ENCODE results near the gene C17orf113.

The C17orf113 gene

DNA sequence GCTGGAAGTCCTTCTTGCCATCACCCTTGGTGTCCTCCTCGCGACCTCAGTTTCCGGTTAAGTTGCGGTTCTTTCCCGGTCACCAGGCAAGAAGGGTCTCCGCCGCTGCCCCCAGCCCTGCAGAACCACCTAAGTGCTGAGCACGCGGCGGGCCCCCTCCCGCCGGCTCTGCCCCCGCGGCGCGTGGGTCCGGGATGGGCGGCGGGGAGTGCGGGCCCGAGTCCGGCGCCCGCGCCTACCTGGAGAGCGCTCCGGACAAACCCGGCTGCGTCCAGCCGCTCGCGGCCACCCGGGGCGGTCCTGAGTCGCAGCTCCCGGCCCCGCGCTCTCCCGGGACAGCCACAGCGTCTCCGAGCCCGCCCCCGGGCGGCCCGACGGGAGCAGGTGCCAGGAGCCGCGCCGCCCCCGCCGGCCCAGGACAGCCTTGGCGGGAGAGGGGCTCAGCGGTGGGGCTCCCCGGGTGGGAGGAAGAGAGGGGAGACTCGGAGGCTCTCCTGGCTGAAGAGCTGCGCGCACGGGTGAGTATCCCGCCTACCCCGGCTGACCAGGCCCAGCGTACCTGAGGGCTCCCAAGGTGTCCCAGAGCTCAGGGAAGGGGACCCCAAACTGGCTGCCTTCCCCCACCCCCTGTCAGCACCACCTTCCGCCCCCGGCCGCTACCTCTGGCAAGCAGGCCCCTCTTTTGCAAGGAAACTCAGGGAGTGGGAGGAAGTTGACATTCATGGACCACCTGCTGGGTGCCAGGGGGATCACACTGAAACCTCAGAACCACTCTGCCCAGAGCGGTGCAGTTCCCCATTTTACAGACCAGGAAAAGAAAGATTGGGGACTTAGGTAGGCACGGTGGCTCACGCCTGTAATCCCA is 22.2 kb upstream of the C17orf113 start:
- no peak for DNase-seq

DNA sequence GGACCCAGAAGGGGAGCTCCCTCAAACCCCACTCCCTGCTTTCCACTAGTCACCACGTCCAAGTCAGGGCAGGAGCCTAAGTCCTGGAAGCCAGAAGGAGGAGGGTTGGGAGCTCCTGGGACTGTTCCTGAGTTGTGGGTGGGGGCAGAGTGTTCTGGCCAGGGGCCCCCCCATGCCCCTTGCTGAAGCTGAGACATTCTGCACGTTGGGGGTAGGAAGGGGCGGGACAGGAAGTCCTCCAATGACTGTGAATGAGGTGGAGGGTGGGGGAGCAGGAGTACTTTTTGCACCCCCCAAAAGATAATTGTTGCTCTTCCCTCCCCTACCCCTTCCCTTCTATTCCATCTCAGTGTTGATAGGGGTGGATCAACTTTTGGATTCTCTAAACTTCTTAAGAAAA is 21.4 kb upstream of the C17orf113 start:
- DNase-seq: no peak

DNA sequence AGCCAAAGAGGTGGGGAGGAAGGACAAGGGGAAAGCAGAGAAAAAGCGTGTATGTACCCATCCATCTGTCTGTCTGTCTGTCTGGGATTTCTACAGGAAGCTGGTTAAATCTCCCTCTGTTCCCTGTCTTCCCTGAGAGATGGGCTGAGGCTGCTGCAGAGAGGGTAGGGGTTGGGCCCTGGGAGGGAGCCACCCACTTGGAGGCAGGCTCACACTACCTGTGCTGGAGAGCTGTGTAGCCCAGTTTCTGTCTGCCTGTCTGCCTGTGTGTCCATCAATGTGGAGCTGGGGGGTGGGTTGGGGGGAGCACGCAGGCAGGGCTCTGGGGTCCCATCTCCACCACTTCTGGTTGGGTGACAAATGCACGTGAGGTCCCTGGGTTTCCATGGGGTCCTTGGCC is 18.6 kb upstream of the C17orf113 start:
- no peak for DNase-seq

DNA sequence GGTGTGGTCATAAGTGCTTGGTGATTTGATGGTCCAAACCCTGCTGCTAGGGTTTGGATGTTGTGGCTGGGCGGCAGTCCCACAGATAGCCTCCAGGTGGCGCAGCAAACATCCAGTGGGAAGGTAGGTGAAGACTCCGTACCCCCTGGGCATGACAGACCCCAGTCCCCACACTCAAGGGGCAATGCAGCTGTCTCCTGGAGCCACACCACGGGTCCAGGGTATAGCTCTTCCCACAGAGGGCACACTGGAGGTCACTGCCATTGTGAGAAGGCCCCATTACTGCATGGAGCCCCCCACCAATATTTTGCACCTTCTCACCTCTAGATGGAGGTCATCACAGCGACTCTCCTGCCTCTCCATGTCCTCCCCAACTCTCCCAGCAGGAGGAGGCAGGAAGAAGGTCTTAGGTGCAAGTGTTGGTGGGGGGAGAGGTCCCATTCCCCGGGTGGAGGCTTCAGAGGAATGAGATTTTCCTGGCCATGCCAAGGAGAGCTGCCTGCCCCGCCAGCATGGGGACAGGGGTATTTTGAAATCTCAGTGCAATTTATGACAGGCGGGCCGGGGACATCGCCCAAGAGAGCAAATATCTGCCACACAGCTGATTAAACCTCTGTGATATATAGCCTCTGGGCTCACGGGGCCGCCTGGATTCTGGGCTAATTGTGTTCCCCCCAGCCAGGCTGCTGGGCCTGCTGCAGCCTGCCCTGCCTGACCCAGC is 17.1 kb upstream of the C17orf113 start:
- peak; percentile 84 to 87 for DNase-seq

DNA sequence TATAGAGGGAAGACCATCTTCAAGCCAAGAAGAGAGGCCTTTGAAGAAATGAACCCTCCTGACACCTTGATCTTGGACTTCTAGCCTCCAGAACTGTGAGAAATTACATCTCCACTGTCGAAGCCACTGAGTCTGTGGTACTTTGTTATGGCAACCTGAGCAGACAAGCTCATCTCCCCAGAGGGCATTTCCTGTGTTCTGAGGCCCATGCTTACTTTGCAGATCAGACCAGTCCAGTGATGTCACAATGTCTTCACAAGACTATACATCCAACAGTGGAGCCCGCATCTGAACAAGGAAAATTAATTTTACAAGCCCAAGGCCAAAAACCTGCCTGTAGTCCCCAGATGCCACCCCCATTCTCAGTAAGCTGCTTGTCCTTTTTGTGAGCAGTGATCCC is 14.8 kb upstream of the C17orf113 start:
- no peak for DNase-seq

DNA sequence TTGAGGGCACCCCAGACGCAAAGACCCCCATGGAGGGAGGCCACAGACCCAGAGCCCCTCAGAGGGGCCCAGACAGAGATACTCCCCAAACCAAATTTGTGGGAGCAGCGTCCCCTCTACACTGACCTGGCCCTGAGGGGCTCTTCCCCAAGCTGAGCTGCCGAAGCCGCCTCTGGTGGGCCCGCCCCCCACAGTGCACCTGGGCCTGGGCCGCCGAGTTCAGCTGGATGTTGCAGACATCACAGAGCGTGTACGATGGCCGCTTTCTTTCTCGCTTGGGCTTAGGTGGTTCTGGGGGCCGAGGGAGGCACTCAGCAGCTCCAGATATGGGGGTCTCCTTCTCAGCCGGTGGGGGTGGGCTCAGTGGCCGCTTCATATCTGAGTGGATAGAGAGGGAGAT is 12.3 kb upstream of the C17orf113 start:
- no peak for DNase-seq

DNA sequence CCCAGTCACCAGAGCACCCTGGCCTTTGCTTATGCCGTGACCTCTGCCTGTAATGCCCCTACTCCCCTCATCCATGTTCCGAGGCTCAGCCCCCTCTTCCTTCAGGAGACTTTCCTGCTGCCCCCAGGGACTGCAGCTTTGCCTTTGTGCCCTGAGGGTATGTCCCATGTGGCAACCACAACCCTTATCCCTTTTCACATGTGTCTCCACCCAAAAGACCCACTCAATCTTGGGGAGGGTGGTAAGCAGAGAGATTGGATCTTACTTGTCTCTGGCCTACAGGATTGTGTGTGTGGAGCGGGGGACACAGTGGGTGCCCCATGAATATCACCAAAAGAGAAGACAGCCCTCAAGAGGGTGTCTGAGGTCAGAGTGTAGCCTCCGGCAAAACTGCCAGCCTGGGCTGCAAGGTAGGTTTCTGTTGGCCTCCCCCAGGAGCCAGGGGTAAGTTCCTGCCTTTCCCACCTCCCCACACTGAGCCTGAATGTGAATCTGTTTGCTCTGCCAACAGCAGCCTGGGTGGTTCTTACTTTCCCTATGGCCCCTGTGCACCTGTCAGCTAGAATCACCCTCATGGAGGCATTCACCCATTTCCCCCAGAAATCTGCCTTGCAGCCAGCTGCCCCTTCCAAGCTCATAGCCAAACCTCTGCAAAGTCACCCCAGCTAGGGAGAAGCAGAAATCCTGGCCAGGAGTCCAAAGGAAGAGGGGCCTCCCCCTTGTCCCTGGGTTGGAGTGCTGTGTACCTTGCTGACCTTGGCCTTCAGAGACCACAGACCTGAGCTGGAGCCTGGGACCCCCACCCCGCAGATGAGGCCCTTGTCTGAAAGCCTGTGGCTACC is 11.5 kb upstream of the C17orf113 start:
- DNase-seq: no peak

DNA sequence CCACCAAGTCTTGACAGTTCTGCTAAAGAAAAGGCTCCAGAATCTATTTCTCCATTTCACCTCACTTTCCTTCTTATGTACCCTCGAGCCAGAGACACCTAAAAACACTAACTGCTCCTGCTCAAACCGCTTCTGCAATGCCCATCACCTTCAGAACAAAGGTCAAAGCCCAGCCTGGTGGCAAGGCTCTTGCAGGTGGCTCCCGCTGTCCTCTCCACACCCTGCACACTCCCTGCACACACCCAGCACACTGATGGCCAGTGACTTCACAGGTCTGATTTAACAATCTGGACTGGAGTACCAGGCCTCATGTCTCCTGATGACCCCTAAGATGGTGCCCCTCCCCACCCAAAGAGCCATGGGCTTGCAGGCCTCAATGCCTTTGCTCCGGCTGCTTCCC is 9.8 kb upstream of the C17orf113 start:
- DNase-seq: no peak

DNA sequence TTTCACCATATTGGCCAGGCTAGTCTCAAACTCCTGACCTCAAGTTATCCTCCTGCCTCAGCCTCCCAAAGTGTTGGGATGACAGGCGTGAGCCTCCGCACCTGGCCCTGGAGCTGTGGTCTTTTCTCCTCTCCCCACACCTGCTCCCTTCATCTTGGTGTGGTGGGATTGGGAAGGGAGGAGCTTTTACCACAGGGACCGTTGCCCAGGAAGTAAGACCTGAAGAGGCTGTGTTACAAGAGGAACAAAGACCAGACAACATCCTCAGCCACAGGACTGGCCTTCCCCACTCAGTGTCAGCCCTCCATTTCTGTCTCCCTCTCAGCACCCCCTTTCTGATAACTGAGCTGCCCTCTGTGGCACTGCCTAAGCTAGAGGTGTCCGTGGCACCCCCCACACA is 9.4 kb upstream of the C17orf113 start:
- no peak for DNase-seq

DNA sequence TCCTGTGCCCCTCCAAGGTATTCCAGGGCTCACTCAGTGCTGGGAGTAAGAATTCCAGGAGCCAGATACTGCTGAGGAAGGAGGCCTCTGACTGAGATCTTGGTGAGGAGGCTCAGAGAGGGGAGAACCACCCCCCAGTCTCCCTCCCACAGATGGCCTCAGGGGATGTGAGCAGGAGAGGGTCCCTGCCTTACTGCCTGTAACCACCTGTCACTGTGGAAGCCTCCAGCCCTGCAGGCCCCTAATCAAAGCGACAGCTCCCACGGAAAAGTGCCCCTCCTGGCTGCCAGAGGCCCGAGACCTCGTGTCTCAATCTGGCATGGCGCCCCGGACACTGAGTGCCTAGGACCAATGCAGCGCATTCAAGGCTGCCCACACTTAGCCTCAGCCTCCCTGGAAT is 7.7 kb upstream of the C17orf113 start:
- DNase-seq: no peak

DNA sequence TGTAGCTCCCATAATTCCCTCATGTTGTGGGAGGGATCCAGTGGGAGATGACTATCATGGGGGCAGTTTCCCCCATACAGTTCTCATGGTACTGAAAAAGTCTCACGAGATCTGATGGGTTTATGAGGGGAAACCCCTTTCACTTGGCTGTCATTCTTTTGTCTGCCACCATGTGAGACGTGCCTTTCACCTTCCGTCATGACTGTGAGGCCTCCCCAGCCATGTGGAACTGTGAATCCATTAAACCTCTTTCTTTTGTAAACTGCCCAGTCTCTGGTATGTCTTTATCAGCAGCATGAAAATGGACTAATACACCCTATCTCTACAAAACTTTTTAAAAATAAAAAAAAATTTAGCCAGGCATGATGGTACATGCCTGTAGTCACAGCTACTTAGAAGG is 6.2 kb upstream of the C17orf113 start:
- no peak for DNase-seq

DNA sequence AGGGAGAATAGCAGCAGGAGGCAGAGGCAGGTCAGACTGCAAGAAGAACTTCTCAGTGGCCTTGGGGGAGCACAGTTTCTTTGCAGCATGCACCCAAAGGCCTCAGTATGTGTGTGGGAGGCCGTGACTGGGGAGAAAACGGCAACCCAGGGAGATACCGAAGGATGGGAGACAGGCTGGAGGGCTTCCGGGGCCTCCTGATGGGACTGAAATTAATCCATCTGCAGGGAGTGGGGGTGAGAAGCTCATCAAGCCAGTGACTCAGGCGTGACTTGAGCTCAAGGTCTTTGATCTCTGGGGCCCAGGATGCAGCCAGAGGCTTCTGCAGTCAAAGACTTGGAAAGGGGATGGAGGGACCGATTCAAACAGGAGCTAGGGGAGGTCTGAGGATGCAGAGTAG is 5.1 kb upstream of the C17orf113 start:
- no peak for DNase-seq

DNA sequence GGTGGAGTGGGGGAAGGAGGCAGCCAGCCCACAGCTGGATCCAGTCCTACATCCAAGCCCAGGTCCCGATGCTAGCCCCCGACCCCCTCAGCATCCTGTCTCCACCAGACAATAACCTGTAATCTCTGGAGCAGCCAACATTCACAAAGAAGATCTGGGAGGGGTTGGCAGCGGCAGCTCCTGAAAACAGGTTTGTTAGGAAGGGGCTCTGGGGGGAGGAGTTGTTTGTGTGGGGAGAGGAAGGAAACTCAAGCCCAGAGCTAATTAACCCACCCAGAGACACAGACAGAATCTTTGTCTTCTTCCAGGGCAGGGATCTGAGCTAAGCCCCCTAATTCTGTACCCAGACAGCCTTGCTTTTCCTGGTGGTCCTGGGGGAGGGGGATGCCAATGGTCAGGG is 4.6 kb upstream of the C17orf113 start:
- DNase-seq: no peak

DNA sequence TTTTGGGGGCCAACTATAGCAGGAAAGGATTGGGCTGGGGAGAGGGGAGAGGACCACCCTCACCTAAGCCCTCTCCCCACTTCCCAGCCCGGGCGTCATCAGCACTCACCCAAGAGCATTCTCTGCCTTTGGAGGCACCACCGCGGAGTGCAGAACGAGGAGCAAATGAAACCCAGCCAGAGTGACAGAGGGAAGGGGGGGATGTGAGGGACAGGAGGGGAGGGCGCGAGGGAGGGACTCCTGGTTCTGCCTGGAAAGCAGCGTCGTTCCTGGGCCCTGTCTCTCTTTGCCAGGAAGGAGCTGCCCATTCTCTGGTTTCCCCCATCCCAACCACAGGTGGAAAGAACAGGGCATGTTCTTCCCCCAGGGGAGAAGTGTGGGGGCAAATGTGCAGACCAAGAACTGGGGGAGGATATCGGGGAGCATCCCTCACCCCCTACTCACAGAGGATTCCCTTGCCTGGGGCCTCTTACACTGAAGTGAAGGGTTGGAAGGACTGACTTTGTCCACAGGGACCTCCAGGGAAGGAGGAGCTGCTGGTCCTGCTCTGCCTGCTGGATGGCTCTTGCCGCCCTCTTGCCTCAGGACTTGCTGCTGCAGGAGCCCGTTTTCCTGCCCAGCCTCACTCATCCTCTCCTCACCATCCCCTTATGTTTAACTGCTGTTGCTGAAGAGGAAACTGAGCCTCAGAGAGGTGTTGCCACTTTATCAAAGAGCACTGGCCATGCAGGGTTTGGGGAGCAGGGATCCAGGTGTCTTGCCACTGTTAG is 3.5 kb upstream of the C17orf113 start:
- DNase-seq: no peak

DNA sequence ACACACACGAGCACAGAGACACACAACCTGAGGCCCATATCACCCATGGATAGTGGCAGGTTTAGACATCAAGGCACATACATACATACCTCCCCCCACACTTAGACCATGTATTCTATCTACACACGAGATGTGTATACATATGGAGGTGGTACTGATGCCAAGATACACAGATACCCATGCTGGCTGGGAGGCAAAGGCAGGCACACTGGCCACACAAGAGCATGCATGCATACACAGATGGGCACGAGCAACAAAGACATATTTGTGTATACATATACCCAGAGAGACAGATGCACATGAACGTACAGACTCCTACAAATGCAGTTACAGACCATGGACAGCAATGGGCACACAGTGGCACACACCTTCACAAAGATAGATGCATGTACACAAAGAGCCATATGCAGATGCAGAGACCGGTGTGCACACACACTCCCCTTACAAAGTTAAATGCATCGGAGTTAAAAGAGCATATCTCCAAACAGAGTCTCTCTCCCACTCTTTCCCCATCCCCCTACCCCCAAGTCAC is 2.0 kb upstream of the C17orf113 start:
- no peak for DNase-seq

DNA sequence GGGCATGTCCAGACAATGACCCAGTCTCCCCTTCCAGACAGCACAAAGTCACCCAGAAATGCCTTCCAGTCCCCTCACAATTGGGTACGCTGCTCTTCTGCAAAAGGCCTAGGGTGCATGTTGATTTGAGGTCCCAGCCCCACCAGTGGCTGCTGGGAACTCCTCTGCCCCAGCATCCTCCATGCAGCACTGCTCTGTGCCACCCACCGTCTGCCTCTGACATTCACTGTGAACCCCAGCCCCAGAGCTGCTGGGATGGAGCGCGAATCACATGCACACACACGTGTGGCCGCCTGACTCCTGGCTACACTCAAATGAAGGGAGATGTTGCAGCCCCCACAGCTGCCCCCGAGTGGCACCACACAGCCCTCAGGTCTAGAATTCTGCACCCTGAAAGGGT is 1.2 kb upstream of the C17orf113 start:
- no peak for DNase-seq

DNA sequence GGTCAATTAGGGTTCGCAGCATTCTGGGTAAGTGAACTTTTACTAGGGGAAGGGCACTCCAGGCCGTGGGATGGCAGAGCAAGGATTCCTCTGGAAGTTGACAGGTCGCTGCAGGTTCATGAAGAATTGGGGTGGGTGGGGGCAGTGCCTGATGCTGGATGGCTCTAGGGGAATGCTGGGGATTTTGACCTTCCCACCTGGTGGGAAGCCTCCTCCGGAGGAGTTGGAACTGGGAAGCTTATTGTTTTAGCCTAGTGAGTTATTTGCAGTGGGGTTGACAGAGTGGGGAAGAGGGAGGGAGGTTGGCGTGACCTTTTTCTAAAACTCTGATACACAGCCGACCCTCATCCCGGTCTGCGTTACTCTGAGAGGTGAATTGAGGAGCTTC is 606 bp upstream of the C17orf113 start:
- DNase-seq: no peak

DNA sequence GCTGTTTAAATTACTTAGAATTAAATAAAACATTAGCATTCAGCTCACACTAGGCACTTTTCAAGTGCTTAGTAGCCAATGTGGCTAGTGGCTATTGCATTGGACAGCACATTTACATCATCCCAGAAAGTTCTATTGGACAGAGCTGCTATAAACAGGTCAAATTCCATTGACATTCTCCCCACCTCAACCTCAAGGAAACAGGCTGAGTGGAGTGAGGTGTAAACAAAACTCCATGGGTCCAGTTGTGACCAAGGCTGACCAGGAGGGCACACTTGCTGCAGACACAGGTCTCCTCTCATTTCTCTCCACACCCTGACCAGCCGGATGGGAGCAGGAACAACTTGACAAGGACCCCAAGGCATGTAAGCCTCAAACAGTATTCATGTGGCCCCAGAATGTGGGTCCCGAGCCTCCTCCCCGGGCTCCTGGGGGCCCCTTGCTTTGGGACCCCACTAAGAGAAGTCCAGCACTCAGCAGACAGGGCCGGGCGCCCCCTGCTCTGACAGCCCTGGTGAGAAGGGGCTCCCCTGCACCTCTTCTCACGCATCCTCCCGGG is 488 bp downstream of the C17orf113 start:
- DNase-seq: no peak

DNA sequence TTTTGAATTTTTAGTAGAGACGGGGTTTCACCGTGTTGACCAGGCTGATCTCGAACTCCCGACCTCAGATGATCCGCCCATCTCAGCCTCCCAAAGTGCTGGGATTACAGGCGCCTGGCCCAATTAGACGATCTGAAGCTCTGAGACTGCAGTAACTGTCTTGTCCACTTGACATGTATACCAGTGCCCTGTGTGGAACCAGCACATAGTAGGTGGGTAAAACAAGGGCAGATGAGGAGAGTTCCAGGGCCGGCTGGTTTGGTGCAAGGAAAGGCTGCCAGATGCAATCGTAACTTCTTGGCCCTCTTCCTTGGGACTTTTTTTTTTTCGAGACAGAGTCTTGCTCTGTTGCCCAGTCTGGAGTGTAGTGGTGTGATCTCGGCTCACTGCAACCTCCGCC is 3.1 kb downstream of the C17orf113 start:
- DNase-seq: no peak

DNA sequence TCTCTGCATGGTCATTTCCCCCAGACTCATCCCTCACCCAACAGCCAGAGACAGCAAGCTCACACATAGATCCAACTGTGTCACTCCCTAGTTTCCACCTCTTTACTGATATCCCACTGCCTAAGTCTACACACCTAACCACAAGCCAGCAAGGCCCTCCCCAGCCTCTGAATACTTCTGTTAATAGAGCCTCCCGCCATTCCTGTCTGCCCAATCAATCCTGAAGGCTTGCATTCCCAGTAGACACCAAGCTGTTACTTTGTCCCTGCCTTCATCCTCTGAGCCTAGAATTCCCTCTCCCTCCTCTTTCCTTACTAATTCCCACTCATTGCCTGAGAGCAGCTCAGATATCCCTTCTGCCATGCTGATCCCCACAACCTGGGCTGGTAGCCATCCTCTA is 4.7 kb downstream of the C17orf113 start:
- no peak for DNase-seq

DNA sequence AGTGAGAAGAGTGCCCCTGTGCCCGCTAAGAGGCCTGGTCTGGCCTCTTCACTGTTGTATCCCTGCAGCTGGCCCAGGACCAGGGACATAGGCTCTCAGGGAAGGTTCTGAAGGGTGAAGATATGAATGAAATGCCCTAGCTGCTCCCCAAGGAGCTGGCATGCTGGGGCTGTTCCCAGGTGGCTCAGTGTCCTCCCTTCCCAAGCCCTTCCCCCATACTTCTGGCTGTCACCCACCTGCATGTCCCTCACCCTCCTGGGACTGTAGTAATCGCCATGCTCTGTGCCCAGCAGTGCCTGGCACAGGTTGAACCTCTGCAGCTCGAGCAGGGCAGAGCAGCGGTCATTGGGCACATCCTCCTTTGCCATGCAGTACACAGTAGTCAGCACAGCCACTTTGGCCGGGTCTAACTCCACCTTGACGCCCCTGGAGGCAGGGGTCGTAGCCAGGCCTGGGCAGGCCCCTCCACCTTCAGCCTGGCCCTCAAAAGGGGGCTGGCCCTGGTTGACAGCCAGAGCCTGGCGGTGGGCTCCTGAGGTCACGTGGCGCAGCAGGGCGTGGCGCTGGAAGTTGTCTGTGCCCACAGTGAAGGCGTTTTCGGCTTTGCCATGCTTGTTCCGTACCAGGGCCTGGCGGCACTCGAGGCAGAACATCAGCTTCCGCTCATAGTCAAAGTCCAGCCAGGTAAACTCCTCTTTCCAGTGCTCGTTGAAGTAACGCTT is 7.6 kb downstream of the C17orf113 start:
- DNase-seq: no peak

DNA sequence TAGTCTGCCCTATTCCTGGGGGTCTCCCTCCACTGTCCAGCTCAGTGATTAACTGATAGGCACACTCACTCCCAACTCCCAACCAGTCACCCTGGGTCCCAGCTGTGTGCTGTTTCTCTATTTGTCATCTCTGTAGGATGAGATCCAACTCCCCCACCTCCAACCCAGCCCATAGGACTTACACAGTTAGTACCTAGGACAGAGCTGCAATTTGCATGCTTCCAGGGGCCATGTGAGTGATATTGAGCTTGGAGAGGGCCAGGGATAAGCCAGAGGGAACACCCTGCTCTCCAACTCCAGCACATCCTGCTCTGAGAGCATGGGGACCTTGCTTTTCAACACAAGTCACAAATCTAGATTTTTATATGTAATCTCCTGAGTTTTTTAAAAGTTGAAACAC is 8.8 kb downstream of the C17orf113 start:
- no peak for DNase-seq

All from activated T-cell treated with anti-CD3 and anti-CD28 coated beads, Interleukin-2, amount 50 U/mL, for 48 hours (primary cell).